Prostate gland (tissue), 2 donors: ENCODE measurements around the gene CAB39. TPM values are rescaled to one million over a fixed set of nuclear protein-coding genes. Genes with fewer than 3 reads are reported as not detected.

Experiments
- DNase-seq: peaks from one replicate; pipeline ENCODE4 v3.0.0-alpha.2; 2019; ENCODE audit warnings: low spot score
- H3K27ac ChIP-seq, 2 donors: fragments of 200-600 bp; sonication (generic); 2 replicates each; pipeline ENCODE4 v1.5.1; 2017 to 2019
- H3K27me3 ChIP-seq: fragments of 200-600 bp; sonication (generic); replicated peaks from 2 replicates; pipeline ENCODE4 v1.5.1; 2019; ENCODE audit not compliant: insufficient read depth
- H3K36me3 ChIP-seq, 2 donors: fragments of 200-600 bp; sonication (generic); 1 replicate in 1 of 2; 2 replicates in 1 of 2; pipeline versions ENCODE4 v1.5.1 to v1.8.1; 2017 to 2019
- H3K4me1 ChIP-seq: fragments of 200-600 bp; sonication (generic); replicated peaks from 2 replicates; pipeline ENCODE4 v1.5.1; 2019
- H3K4me3 ChIP-seq, 2 donors: fragments of 200-600 bp; sonication (generic); 2 replicates each; pipeline ENCODE4 v1.5.1; 2017 to 2019
- H3K9me3 ChIP-seq: fragments of 200-600 bp; sonication (generic); 2 replicates; pipeline ENCODE4 v1.5.1; 2017
- CTCF ChIP-seq, 4 experiments: fragments of 200-600 bp in 2 of 4; fragments of 450-650 bp in 2 of 4; sonication (generic) in 2 of 4; IDR thresholded peaks; 1 replicate in 3 of 4; 2 replicates in 1 of 4; pipeline ENCODE4 v1.5.1; 2016 to 2019; ENCODE audit warnings: antibody characterized with exemption in 4 of 4, mild to moderate bottlenecking in 2 of 4, moderate library complexity in 2 of 4
- POLR2A ChIP-seq: fragments of 450-650 bp; IDR thresholded peaks from one replicate; pipeline ENCODE4 v1.6.1; 2016; ENCODE audit warnings: antibody characterized with exemption, mild to moderate bottlenecking
- POLR2AphosphoS5 ChIP-seq: sonication (generic); formaldehyde crosslinking; IDR thresholded peaks from one replicate; pipeline ENCODE4 v1.6.1; 2017; ENCODE audit warnings: antibody characterized with exemption
- WGBS: methylation state at CpG from one replicate; pipeline ENCODE4 v1.1.5; 2018; 5-methylcytosine and 5-hydroxymethylcytosine counted together
- intact Hi-C: fragments of 100-400 bp; cut with DNase I; formaldehyde crosslinking; loops from one replicate; pipeline ENCODE4 v1.14.2; 2022
- total RNA-seq, 2 donors: library from RNA; depleted of rRNA; stranded (reverse); fragments of >200 nt; gene quantifications; one replicate each; pipeline ENCODE4 v1.1.0, GENCODE V29; 2016

CAB39 gene
- total RNA-seq, 2 donors from 2014 or later: 75.4 to 105 TPM

- no peak for TF ChIP-seq POLR2AphosphoS5
- no peak for TF ChIP-seq CTCF (IDR thresholded peaks at IDR 0.05)
- no peak for TF ChIP-seq POLR2A
- Histone ChIP-seq H3K27me3 (no peaks in the 10 kb centered on the region), H3K4me3 (no peak overlapping the region), H3K36me3 (no peaks in the 10 kb centered on the region), H3K9me3 (no peaks in the 10 kb centered on the region), H3K4me1 (no peaks in the 10 kb centered on the region), H3K27ac (no peak overlapping the region)
- intact Hi-C loops: no loop called here
- no peak for DNase-seq
- 70% methylated on average over 9 of the region's 9 CpGs for WGBS
Measured at GRCh38 chr2:230690439-230690838, 22.2 kb upstream of the CAB39 start.

GRCh38 chr2:230691005-230691647, 21.5 kb upstream of the CAB39 start:
- H3K27me3 ChIP-seq: no peaks in the 10 kb centered on the region
- no peak overlapping the region for H3K27ac ChIP-seq
- WGBS: 51% methylated on average over 4 of the region's 4 CpGs
- no peaks in the 10 kb centered on the region for H3K36me3 ChIP-seq
- intact Hi-C loops: no loop called here
- H3K9me3 ChIP-seq: no peaks in the 10 kb centered on the region
- no peak overlapping the region for H3K4me3 ChIP-seq
- no peak for TF ChIP-seq POLR2AphosphoS5
- no peaks in the 10 kb centered on the region for H3K4me1 ChIP-seq
- DNase-seq: no peak

- intact Hi-C loops: no loop called here
Measured at GRCh38 chr2:230692760-230693159, 19.9 kb upstream of the CAB39 start.

GRCh38 chr2:230693411-230693810, 19.2 kb upstream of the CAB39 start:
- no peaks in the 10 kb centered on the region for H3K4me1 ChIP-seq
- no peak for TF ChIP-seq POLR2A
- no peak for TF ChIP-seq CTCF (IDR thresholded peaks at IDR 0.05)
- TF ChIP-seq POLR2AphosphoS5: no peak
- H3K4me3 ChIP-seq: no peak overlapping the region
- no peaks in the 10 kb centered on the region for H3K27me3 ChIP-seq
- no peaks in the 10 kb centered on the region for H3K9me3 ChIP-seq
- DNase-seq: no peak
- intact Hi-C loops: no loop called here
- 95% methylated on average over 6 of the region's 6 CpGs for WGBS
- H3K27ac ChIP-seq: no peak overlapping the region
- H3K36me3 ChIP-seq: no peaks in the 10 kb centered on the region

More at GRCh38 chr2:230692760-230693159, 19.9 kb upstream of the CAB39 start:
- no peak for TF ChIP-seq CTCF (IDR thresholded peaks at IDR 0.05)
- WGBS: 91% methylated on average over 2 of the region's 2 CpGs
- DNase-seq: no peak
- Histone ChIP-seq H3K4me1 (no peaks in the 10 kb centered on the region), H3K36me3 (no peaks in the 10 kb centered on the region), H3K27ac (no peak overlapping the region), H3K9me3 (no peaks in the 10 kb centered on the region), H3K27me3 (no peaks in the 10 kb centered on the region), H3K4me3 (no peak overlapping the region)

GRCh38 chr2:230694241-230694640, 18.4 kb upstream of the CAB39 start:
- 89% methylated on average over 3 of the region's 3 CpGs for WGBS
- no peak for DNase-seq
- intact Hi-C loops: no loop called here
- Histone ChIP-seq H3K4me1 (no peaks in the 10 kb centered on the region), H3K4me3 (no peak overlapping the region), H3K27me3 (no peaks in the 10 kb centered on the region), H3K27ac (no peak overlapping the region), H3K9me3 (no peaks in the 10 kb centered on the region), H3K36me3 (no peaks in the 10 kb centered on the region)
- TF ChIP-seq POLR2A: no peak
- TF ChIP-seq CTCF (IDR thresholded peaks at IDR 0.05): no peak
- no peak for TF ChIP-seq POLR2AphosphoS5
